Cardiac muscle cell (in vitro differentiated cells and primary cell): ENCODE results near the gene RSPO3. TPM values are rescaled to one million over a fixed set of nuclear protein-coding genes. Genes with fewer than 3 reads are reported as not detected.
A peak's percentile ranks its signal among the peaks of the same experiment; 100 is the strongest.

Experiments
- DNase-seq, 2 donors: peaks; one replicate each; pipeline versions ENCODE4 v3.0.0 to v3.0.0-alpha.2; 2010 to 2017; ENCODE audit warnings: low read depth in 1 of 2, low spot score in 1 of 2
- H3K27ac ChIP-seq: fragments of 200-600 bp; sonication (generic); 2 replicates; pipeline ENCODE4 v1.5.1; 2016
- H3K27me3 ChIP-seq: fragments of 200-600 bp; sonication (generic); 2 replicates; pipeline ENCODE4 v1.6.0; 2016; ENCODE audit warnings: control low read depth
- H3K36me3 ChIP-seq: fragments of 200-600 bp; sonication (generic); 2 replicates; pipeline ENCODE4 v1.5.1; 2016; ENCODE audit warnings: control low read depth
- H3K4me1 ChIP-seq: fragments of 200-600 bp; sonication (generic); 2 replicates; pipeline ENCODE4 v1.8.1; 2017; ENCODE audit warnings: low read depth, mild to moderate bottlenecking, mixed run types
- H3K4me3 ChIP-seq: fragments of 200-600 bp; sonication (generic); 2 replicates; pipeline ENCODE4 v1.5.1; 2016; ENCODE audit warnings: mild to moderate bottlenecking
- H3K9me3 ChIP-seq: fragments of 200-600 bp; sonication (generic); 2 replicates; pipeline ENCODE4 v1.5.1; 2017; ENCODE audit warnings: low read depth, mild to moderate bottlenecking, control low read depth
- polyA plus RNA-seq: library from polyadenylated mRNA; unstranded; fragments of >200 nt; fragmentation: Nextera tagmentation; extraction: Ambion mirVana; gene quantifications from 2 replicates; pipeline ENCODE4 v1.2.1, GENCODE V29; 2016
- total RNA-seq: library from RNA; depleted of rRNA; stranded (reverse); fragments of >200 nt; gene quantifications from 2 replicates; pipeline ENCODE4 v1.2.3, GENCODE V29; 2016
- TF ChIP-seq, protein P1 (sequence below): IDR thresholded peaks from 2 replicates; pipeline ENCODE4 v1.5.1; 2012; ENCODE audit warnings: low read depth, mild to moderate bottlenecking, low read length

Gene RSPO3
- total and polyA plus RNA-seq, 2 experiments from 2014 or later = 88.0 to 170 TPM

DNA sequence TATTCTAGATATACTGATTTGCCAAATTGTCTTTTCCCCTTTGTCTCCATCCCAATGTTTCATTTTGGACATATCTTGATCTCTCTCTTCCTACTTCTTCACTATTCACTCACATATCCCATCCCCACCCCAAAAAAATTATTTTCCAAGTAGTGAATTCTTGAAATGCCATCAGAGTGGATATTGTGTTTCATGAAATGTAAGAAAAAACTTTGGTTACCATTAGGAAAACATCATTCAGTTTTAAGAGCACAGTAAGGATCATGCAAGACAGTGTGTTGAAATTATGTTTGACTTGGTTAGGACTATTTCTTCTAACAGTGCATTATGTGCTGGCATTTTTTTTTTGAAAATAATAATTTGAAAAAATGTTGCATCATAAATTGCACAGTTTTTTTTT is 5.7 kb downstream of the RSPO3 start:
- Histone ChIP-seq H3K4me3 (peak overlapping the region; percentile 7), H3K36me3 (no peaks in the 10 kb centered on the region), H3K27ac (no peak overlapping the region), H3K27me3 (peaks cover 22% of the 10 kb centered on the region), H3K9me3 (no peaks in the 10 kb centered on the region), H3K4me1 (no peaks in the 10 kb centered on the region)
- DNase-seq = no peak
- TF ChIP-seq, protein P1, sequence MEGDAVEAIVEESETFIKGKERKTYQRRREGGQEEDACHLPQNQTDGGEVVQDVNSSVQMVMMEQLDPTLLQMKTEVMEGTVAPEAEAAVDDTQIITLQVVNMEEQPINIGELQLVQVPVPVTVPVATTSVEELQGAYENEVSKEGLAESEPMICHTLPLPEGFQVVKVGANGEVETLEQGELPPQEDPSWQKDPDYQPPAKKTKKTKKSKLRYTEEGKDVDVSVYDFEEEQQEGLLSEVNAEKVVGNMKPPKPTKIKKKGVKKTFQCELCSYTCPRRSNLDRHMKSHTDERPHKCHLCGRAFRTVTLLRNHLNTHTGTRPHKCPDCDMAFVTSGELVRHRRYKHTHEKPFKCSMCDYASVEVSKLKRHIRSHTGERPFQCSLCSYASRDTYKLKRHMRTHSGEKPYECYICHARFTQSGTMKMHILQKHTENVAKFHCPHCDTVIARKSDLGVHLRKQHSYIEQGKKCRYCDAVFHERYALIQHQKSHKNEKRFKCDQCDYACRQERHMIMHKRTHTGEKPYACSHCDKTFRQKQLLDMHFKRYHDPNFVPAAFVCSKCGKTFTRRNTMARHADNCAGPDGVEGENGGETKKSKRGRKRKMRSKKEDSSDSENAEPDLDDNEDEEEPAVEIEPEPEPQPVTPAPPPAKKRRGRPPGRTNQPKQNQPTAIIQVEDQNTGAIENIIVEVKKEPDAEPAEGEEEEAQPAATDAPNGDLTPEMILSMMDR = no peak

DNA sequence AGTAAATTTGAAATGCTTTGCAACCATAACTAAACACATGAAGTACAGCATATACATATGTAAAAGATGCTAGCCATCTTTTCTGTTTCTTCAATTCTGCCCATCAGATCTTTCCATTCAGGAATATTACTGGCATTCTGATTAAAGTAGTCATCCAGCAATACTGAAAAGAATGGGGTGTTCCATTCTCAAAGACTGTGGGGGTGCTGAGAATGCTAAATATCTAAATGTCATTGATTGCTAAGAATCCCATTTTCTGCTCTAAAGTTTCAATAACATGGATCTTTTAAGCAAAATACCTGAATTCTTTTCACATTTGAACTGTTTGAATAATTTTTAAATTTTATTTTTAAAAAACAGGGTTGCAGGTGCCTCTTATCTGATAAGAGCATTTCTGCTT is 6.2 kb downstream of the RSPO3 start:
- H3K36me3 ChIP-seq = no peaks in the 10 kb centered on the region
- TF ChIP-seq, protein P1 = no peak

DNA sequence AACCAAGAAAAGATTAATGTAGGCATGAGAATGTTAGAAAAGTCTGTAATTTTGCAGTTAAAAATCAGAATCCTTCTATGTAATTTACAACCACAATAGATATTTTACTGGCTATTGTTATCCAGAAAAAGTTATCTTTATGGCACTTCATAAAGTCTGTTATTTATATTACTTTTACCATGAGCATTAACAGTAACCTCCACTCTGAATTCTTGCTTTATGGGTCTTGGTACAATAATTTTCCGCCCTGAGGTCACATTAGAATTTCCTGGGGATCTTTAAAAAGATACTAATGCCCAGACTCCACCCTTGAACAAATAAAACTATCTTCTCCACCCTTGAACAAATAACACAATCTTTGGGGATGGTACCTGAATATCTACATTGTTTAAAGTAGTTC is 9.6 kb downstream of the RSPO3 start:
- Histone ChIP-seq H3K27me3 (no peaks in the 10 kb centered on the region), H3K27ac (no peak overlapping the region), H3K4me1 (no peaks in the 10 kb centered on the region), H3K4me3 (no peak overlapping the region), H3K9me3 (no peaks in the 10 kb centered on the region), H3K36me3 (no peaks in the 10 kb centered on the region)
- no peak for DNase-seq
- TF ChIP-seq, protein P1 = no peak

More for the DNA sequence above, 6.2 kb downstream of the RSPO3 start:
- Histone ChIP-seq H3K9me3 (no peaks in the 10 kb centered on the region), H3K27ac (no peak overlapping the region), H3K4me1 (no peaks in the 10 kb centered on the region), H3K27me3 (peaks cover 16% of the 10 kb centered on the region), H3K4me3 (peak overlapping the region; percentile 6)
- no peak for DNase-seq

DNA sequence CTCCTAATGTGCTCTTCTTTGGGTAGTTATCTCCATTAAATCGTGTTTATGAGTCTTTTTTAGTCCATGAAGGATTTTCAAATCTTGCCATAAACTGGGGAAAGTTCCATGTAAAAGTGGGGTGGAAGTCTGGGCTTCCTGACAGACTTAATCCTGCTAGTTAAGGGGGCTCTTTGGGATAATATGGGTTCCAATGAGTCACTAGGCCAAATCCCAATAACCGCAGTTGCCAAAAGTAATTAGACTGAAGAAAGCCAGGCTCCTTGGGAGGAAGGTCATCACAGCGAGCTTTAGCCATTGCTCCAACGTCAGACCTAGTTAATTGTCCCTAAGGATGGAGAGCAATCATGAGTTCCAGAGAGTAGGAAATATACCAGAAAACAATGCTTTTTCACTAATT is 10.8 kb downstream of the RSPO3 start:
- H3K36me3 ChIP-seq = no peaks in the 10 kb centered on the region
- TF ChIP-seq, protein P1 = no peak

GRCh38 chr6:127131275-127131674 is 12.8 kb downstream of the RSPO3 start:
- Histone ChIP-seq H3K27me3 (no peaks in the 10 kb centered on the region), H3K27ac (no peak overlapping the region), H3K9me3 (no peaks in the 10 kb centered on the region), H3K36me3 (no peaks in the 10 kb centered on the region), H3K4me1 (no peaks in the 10 kb centered on the region), H3K4me3 (no peak overlapping the region)
- TF ChIP-seq, protein P1 = no peak
- peak in 1 of 2 donors; percentile 14 for DNase-seq

More for the DNA sequence above, 10.8 kb downstream of the RSPO3 start:
- H3K4me3 ChIP-seq = no peak overlapping the region
- DNase-seq = no peak
- no peaks in the 10 kb centered on the region for H3K9me3 ChIP-seq
- no peak overlapping the region for H3K27ac ChIP-seq
- H3K4me1 ChIP-seq = no peaks in the 10 kb centered on the region
- H3K27me3 ChIP-seq = no peaks in the 10 kb centered on the region
